Neural cell (in vitro differentiated cells): ENCODE results near the gene P3H1. TPM values are rescaled to one million over a fixed set of nuclear protein-coding genes. Genes with fewer than 3 reads are reported as not detected.

Source experiments
- H2AFZ ChIP-seq: fragments of 200-600, 300-800 bp; sonication (generic), shearing (Covaris generic); 2 replicates; pipeline ENCODE4 v1.6.0; 2014; ENCODE audit warnings: low read depth, mild to moderate bottlenecking, antibody characterized with exemption, low read length, moderate library complexity
- H3F3A ChIP-seq: fragments of 200-600 bp; shearing (Covaris generic); 2 replicates; pipeline ENCODE4 v1.6.1; 2016; ENCODE audit warnings: mild to moderate bottlenecking, moderate library complexity, mixed read lengths, antibody characterized with exemption, low read length; ENCODE audit not compliant: insufficient read depth, poor library complexity, severe bottlenecking
- H3K27ac ChIP-seq: fragments of 200-600, 300-800 bp; sonication (generic), shearing (Covaris generic); 2 replicates; pipeline ENCODE4 v1.5.1; 2014; ENCODE audit warnings: mild to moderate bottlenecking, low read length, moderate library complexity
- H3K27me3 ChIP-seq: fragments of 300-800, 200-600 bp; sonication (generic), shearing (Covaris generic); 2 replicates; pipeline ENCODE4 v1.6.0; 2014; ENCODE audit warnings: mild to moderate bottlenecking, low read depth, low read length, moderate library complexity; ENCODE audit not compliant: insufficient read depth
- H3K36me3 ChIP-seq: fragments of 300-800, 200-600 bp; sonication (generic), shearing (Covaris generic); 2 replicates; pipeline ENCODE4 v1.5.1; 2014; ENCODE audit warnings: mild to moderate bottlenecking, antibody characterized with exemption, low read length, moderate library complexity; ENCODE audit not compliant: insufficient read depth
- H3K4me2 ChIP-seq: fragments of 300-800, 200-600 bp; sonication (generic), shearing (Covaris generic); 2 replicates; pipeline ENCODE4 v1.6.0; 2014; ENCODE audit warnings: mild to moderate bottlenecking, low read length
- H3K4me3 ChIP-seq: fragments of 300-800, 200-600 bp; sonication (generic), shearing (Covaris generic); 2 replicates; pipeline ENCODE4 v1.5.1; 2014; ENCODE audit warnings: mild to moderate bottlenecking, low read length, moderate library complexity
- H3K79me2 ChIP-seq: fragments of 200-600 bp; shearing (Covaris generic); replicated peaks from 2 replicates; pipeline ENCODE4 v1.6.0; 2014; ENCODE audit warnings: mild to moderate bottlenecking, low read length, moderate library complexity; ENCODE audit not compliant: insufficient read depth
- H3K9ac ChIP-seq: fragments of 300-800, 200-600 bp; sonication (generic), shearing (Covaris generic); 2 replicates; pipeline ENCODE4 v1.6.1; 2016; ENCODE audit warnings: mild to moderate bottlenecking, low read length, mixed read lengths
- H3K9me2 ChIP-seq: fragments of 200-600 bp; shearing (Covaris generic); 2 replicates; pipeline ENCODE4 v1.6.1; 2016; ENCODE audit warnings: mild to moderate bottlenecking, low read length, mixed read lengths; ENCODE audit not compliant: insufficient read depth
- H3K9me3 ChIP-seq: fragments of 200-600, 300-800 bp; sonication (generic), shearing (Covaris generic); 2 replicates; pipeline ENCODE4 v1.6.1; 2016; ENCODE audit warnings: mild to moderate bottlenecking, mixed run types, low read length, moderate library complexity, mixed read lengths
- H4K20me1 ChIP-seq: fragments of 200-600 bp; shearing (Covaris generic); 2 replicates; pipeline ENCODE4 v1.6.1; 2016; ENCODE audit warnings: mild to moderate bottlenecking, mixed run types; ENCODE audit not compliant: insufficient read depth
- CTCF ChIP-seq: fragments of 450-650 bp; IDR thresholded peaks from 2 replicates; pipeline ENCODE4 v1.5.1; 2014; ENCODE audit warnings: antibody characterized with exemption, mild to moderate bottlenecking, moderate library complexity; ENCODE audit not compliant: poor library complexity, severe bottlenecking
- EP300 ChIP-seq: fragments of 450-650 bp; conservative IDR thresholded peaks from 2 replicates; pipeline ENCODE4 v1.6.1; 2014; ENCODE audit warnings: antibody characterized with exemption, mild to moderate bottlenecking, moderate library complexity; ENCODE audit not compliant: poor library complexity, severe bottlenecking
- EZH2 ChIP-seq: fragments of 200-600, 300-800 bp; shearing (Covaris generic), sonication (generic); IDR thresholded peaks from 2 replicates; pipeline ENCODE4 v1.6.1; 2014; ENCODE audit warnings: antibody characterized with exemption, low read length, borderline replicate concordance, mild to moderate bottlenecking; ENCODE audit not compliant: insufficient read depth, poor library complexity, severe bottlenecking
- MXI1 ChIP-seq: fragments of 450-650 bp; conservative IDR thresholded peaks from 2 replicates; pipeline ENCODE4 v1.6.1; 2014; ENCODE audit warnings: antibody characterized with exemption, mild to moderate bottlenecking; ENCODE audit not compliant: poor library complexity, severe bottlenecking
- POLR2AphosphoS5 ChIP-seq: IDR thresholded peaks from 2 replicates; pipeline ENCODE4 v1.6.1; 2012
- RAD21 ChIP-seq: fragments of 450-650 bp; conservative IDR thresholded peaks from 2 replicates; pipeline ENCODE4 v1.6.1; 2014; ENCODE audit warnings: antibody characterized with exemption, mild to moderate bottlenecking, moderate library complexity
- SMC3 ChIP-seq: fragments of 450-650 bp; conservative IDR thresholded peaks from 2 replicates; pipeline ENCODE4 v1.6.1; 2014; ENCODE audit warnings: antibody characterized with exemption, mild to moderate bottlenecking, moderate library complexity; ENCODE audit not compliant: poor library complexity
- TAF1 ChIP-seq: IDR thresholded peaks from 2 replicates; pipeline ENCODE4 v1.6.1; 2012; ENCODE audit warnings: low read depth
- polyA plus RNA-seq: library from polyadenylated mRNA; depleted of rRNA; stranded (reverse); fragments of >200 nt; gene quantifications from 2 replicates; pipeline ENCODE4 v1.2.3, GENCODE V29; 2014
- TF ChIP-seq, protein P1 (sequence below): IDR thresholded peaks from 2 replicates; pipeline ENCODE4 v1.6.1; 2012; ENCODE audit warnings: borderline replicate concordance

P3H1 gene
- polyA plus RNA-seq, 1 donor from 2014 or later = 32.4 TPM

DNA sequence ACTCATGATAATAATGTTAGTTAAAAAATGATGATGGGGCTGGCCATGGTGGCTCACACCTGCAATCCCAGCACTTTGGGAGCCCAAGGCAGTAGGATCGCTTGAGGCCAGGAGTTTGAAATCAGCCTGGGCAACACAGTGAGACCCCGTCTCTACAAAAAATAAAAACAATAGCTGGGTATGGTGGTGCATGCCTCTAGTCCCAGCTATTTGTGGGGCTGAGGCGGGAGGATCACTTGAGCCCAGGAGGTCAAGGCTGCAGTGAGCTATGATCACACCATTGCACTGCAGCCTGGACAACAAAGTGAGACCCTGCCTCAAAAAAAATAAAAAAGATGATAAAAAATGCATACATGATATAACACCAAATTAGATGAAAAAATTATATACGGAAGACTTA lies 5.3 kb downstream of the P3H1 start:
- no peak overlapping the region for H3K4me2 ChIP-seq
- H3K9me3 ChIP-seq = no peaks in the 10 kb centered on the region
- H3K36me3 ChIP-seq = no peaks in the 10 kb centered on the region
- H3K79me2 ChIP-seq = peaks cover 34% of the 10 kb centered on the region
- H2AFZ ChIP-seq = no peak overlapping the region
- no peak overlapping the region for H3K9ac ChIP-seq
- H3F3A ChIP-seq = no peaks in the 10 kb centered on the region
- no peak overlapping the region for H3K27ac ChIP-seq
- TF ChIP-seq EP300 (no peak), EZH2 (no peak), RAD21 (no peak), CTCF (no peak), SMC3 (no peak), POLR2AphosphoS5 (no peak), MXI1 (no peak), TAF1 (no peak)
- TF ChIP-seq, protein P1, sequence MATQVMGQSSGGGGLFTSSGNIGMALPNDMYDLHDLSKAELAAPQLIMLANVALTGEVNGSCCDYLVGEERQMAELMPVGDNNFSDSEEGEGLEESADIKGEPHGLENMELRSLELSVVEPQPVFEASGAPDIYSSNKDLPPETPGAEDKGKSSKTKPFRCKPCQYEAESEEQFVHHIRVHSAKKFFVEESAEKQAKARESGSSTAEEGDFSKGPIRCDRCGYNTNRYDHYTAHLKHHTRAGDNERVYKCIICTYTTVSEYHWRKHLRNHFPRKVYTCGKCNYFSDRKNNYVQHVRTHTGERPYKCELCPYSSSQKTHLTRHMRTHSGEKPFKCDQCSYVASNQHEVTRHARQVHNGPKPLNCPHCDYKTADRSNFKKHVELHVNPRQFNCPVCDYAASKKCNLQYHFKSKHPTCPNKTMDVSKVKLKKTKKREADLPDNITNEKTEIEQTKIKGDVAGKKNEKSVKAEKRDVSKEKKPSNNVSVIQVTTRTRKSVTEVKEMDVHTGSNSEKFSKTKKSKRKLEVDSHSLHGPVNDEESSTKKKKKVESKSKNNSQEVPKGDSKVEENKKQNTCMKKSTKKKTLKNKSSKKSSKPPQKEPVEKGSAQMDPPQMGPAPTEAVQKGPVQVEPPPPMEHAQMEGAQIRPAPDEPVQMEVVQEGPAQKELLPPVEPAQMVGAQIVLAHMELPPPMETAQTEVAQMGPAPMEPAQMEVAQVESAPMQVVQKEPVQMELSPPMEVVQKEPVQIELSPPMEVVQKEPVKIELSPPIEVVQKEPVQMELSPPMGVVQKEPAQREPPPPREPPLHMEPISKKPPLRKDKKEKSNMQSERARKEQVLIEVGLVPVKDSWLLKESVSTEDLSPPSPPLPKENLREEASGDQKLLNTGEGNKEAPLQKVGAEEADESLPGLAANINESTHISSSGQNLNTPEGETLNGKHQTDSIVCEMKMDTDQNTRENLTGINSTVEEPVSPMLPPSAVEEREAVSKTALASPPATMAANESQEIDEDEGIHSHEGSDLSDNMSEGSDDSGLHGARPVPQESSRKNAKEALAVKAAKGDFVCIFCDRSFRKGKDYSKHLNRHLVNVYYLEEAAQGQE = no peak
- H3K27me3 ChIP-seq = no peaks in the 10 kb centered on the region
- H4K20me1 ChIP-seq = no peaks in the 10 kb centered on the region
- no peaks in the 10 kb centered on the region for H3K9me2 ChIP-seq
- H3K4me3 ChIP-seq = no peak overlapping the region

GRCh38 chr1:42759114-42759513 lies 7.7 kb downstream of the P3H1 start:
- TF ChIP-seq CTCF (no peak), SMC3 (no peak), RAD21 (no peak), EZH2 (no peak), MXI1 (no peak), TAF1 (no peak), EP300 (no peak), POLR2AphosphoS5 (no peak)
- TF ChIP-seq, protein P1 = no peak
- Histone ChIP-seq H3K27me3 (no peaks in the 10 kb centered on the region), H4K20me1 (no peaks in the 10 kb centered on the region), H3K9me2 (no peaks in the 10 kb centered on the region), H3F3A (no peaks in the 10 kb centered on the region), H3K36me3 (no peaks in the 10 kb centered on the region), H3K79me2 (peaks cover 13% of the 10 kb centered on the region), H3K9ac (no peak overlapping the region), H3K27ac (no peak overlapping the region), H2AFZ (no peak overlapping the region), H3K4me3 (no peak overlapping the region), H3K4me2 (no peak overlapping the region), H3K9me3 (no peaks in the 10 kb centered on the region)
